BJ (cell line): Measurements from ENCODE around the gene NPHS2. TPM values are rescaled to one million over a fixed set of nuclear protein-coding genes. Genes with fewer than 3 reads are reported as not detected.

Source experiments
- CTCF ChIA-PET: fragments of 350-600 bp; formaldehyde crosslinking; extraction: SDS; loops from one replicate; lab custom pipeline; 2021; ENCODE audit warnings: antibody characterized with exemption, inconsistent platforms; lab: Yijun Ruan, JAX
- POLR2A ChIA-PET: fragments of 300-600 bp; sonication (Branson Sonifier 250); formaldehyde crosslinking; extraction: SDS; loops from one replicate; lab custom pipeline; 2021; ENCODE audit warnings: antibody characterized with exemption; lab: Charles Lee
- DNase-seq: peaks from one replicate; pipeline ENCODE4 v3.0.0-alpha.2; 2011; ENCODE audit warnings: low read depth
- H3K27me3 ChIP-seq: 2 replicates; pipeline ENCODE4 v1.6.0; 2011; ENCODE audit warnings: low read length; ENCODE audit not compliant: control insufficient read depth, insufficient read depth
- H3K36me3 ChIP-seq: 2 replicates; pipeline ENCODE4 v1.5.1; 2011; ENCODE audit warnings: low read length; ENCODE audit not compliant: control insufficient read depth, insufficient read depth
- H3K4me3 ChIP-seq: 2 replicates; pipeline ENCODE4 v1.5.1; 2011; ENCODE audit warnings: low read depth, mild to moderate bottlenecking, control low read depth, low read length
- CTCF ChIP-seq: IDR thresholded peaks from 2 replicates; pipeline ENCODE4 v1.5.1; 2011; ENCODE audit warnings: low read depth, mild to moderate bottlenecking, control low read depth, inconsistent platforms, low read length, moderate library complexity; ENCODE audit not compliant: insufficient read depth
- polyA plus RNA-seq: library from polyadenylated mRNA; depleted of rRNA; stranded (reverse); fragments of >200 nt; gene quantifications from 2 replicates; pipeline ENCODE4 v1.2.3, GENCODE V29; 2011

The NPHS2 gene
- polyA plus RNA-seq, 1 experiment = not detected

- CTCF ChIA-PET = no interaction called here
- TF ChIP-seq CTCF = no peak
- POLR2A ChIA-PET = no interaction called here
- no peak overlapping the region for H3K4me3 ChIP-seq
- DNase-seq = no peak
- H3K36me3 ChIP-seq = no peaks in the 10 kb centered on the region
- no peaks in the 10 kb centered on the region for H3K27me3 ChIP-seq
Observed at GRCh38 chr1:179554427-179554826, 21.3 kb downstream of the NPHS2 start.

- peak; percentile 39 for DNase-seq
- CTCF ChIA-PET = interaction anchor here (1.4 kb wide), 1 partner anchor 9 kb away, joined by 4 read pairs; no protein-coding TSS in a partner anchor
- no peak for TF ChIP-seq CTCF
- Histone ChIP-seq H3K36me3 (no peaks in the 10 kb centered on the region), H3K27me3 (no peaks in the 10 kb centered on the region), H3K4me3 (no peak overlapping the region)
- POLR2A ChIA-PET = no interaction called here
Observed at GRCh38 chr1:179550746-179551682, 24.7 kb downstream of the NPHS2 start.

GRCh38 chr1:179549368-179549700 is 26.4 kb downstream of the NPHS2 start:
- TF ChIP-seq CTCF = no peak
- POLR2A ChIA-PET = no interaction called here
- no peaks in the 10 kb centered on the region for H3K36me3 ChIP-seq
- DNase-seq = no peak
- no peak overlapping the region for H3K4me3 ChIP-seq
- H3K27me3 ChIP-seq = no peaks in the 10 kb centered on the region
- CTCF ChIA-PET = no interaction called here

GRCh38 chr1:179548666-179549367 is 26.9 kb downstream of the NPHS2 start:
- no peak for TF ChIP-seq CTCF
- ChIA-PET POLR2A (no interaction called here), CTCF (no interaction called here)
- H3K27me3 ChIP-seq = no peaks in the 10 kb centered on the region
- H3K36me3 ChIP-seq = no peaks in the 10 kb centered on the region
- no peak for DNase-seq
- no peak overlapping the region for H3K4me3 ChIP-seq

GRCh38 chr1:179547021-179547535 is 28.7 kb downstream of the NPHS2 start:
- no peak for TF ChIP-seq CTCF
- H3K27me3 ChIP-seq = no peaks in the 10 kb centered on the region
- ChIA-PET POLR2A (no interaction called here), CTCF (no interaction called here)
- H3K4me3 ChIP-seq = no peak overlapping the region
- no peak for DNase-seq
- H3K36me3 ChIP-seq = no peaks in the 10 kb centered on the region
